Measurements from ENCODE around the gene MAPK7. TPM values are rescaled to one million over a fixed set of nuclear protein-coding genes. Genes with fewer than 3 reads are reported as not detected.

MAPK7 gene
- total RNA-seq (10.3 and 18.8 TPM in 2 replicates), polyA plus RNA-seq (12.8 and 13.8 TPM in 2 replicates), polyA minus RNA-seq (ENCODE audit: low replicate concordance) (134 and 160 TPM in 2 replicates)
- 20.8 and 22.3 TPM in 2 replicates for polyA plus RNA-seq (2012)

DNA sequence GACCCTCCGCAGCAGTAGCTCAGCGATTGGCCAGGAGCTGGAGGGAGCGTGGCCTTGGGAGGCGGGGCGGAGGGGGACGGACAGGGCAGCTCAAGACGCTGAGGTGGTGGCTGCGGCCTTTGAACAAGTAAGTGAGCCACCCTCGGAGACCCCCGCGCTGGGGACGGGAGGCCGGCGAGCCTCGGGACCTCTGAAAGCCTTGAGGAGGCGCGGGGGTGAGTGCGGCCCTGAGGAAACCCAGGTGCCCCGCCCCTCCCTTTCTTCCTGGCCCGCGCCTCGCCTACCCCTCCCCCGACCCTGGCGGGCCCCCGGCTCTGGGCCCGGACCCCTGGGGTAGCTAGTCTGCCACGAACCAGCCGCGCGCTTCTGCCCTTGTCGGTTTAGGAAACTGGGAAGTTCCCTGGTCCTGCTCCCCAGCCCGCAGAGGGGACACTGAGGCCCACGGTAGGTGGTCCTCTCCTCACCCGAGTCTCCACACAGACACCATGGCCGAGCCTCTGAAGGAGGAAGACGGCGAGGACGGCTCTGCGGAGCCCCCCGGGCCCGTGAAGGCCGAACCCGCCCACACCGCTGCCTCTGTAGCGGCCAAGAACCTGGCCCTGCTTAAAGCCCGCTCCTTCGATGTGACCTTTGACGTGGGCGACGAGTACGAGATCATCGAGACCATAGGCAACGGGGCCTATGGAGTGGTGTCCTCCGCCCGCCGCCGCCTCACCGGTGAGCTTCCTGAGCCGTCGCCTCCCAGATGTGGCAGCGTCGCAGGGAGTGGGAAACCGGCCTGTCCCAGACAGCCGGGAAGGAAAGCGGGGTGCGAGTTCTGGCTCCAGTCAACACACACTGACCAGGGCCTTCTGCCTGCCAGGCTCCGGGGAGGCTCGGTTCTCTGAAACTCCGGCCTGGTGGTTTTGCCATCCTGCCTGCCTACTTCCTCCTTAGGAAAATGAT, at the start of gene MAPK7:
Gene MAPK7 (plus strand): TSS at position 83 of the 945 bp plus-strand sequence. CDS start 403 bp downstream, at position 486.
- H3K4me1 ChIP-seq (ENCODE audit: control insufficient read depth, extremely low read depth, insufficient read depth, low read length), result peaks cover 17% of the 10 kb centered on the region
- TF ChIP-seq EZH2 (IDR thresholded peaks at IDR 0.05; ENCODE audit: low read length, missing control alignments) (no peak), CTCF (conservative IDR thresholded peaks at IDR 0.05 in 1 of 2, IDR thresholded peaks at IDR 0.05 in 1 of 2; ENCODE audit: low read depth in 1 of 2, low read length in 2 of 2) (no peak)
- no peaks in the 10 kb centered on the region for H3K9me3 ChIP-seq (ENCODE audit: control insufficient read depth, insufficient read depth, low read depth, low read length)
- DNase-seq (ENCODE audit: low read depth in 2 of 2), result no peak
- peak within 1 kb of the TSS; percentile 93 for H3K9ac ChIP-seq (ENCODE audit: insufficient read depth, low read length)
- no peaks in the 10 kb centered on the region for H4K20me1 ChIP-seq (ENCODE audit: control insufficient read depth, extremely low read depth, insufficient read depth, low read length)
- H3K27ac ChIP-seq (ENCODE audit: insufficient read depth, low read length), result peak within 1 kb of the TSS; percentile 99
- peak within 1 kb of the TSS; percentile 95 for H3K4me2 ChIP-seq (ENCODE audit: extremely low read depth, insufficient read depth, low read length)
- peak within 1 kb of the TSS; percentile 73 to 86 (median 80) for H3K4me3 ChIP-seq (replicated peaks in 1 of 4; ENCODE audit: control extremely low read depth in 1 of 4, insufficient read depth in 1 of 4, low read depth in 3 of 4, low read length in 4 of 4)
- H3K36me3 ChIP-seq (ENCODE audit: control insufficient read depth, insufficient read depth, low read length), result peaks cover 30% of the 10 kb centered on the region
- H2AFZ ChIP-seq (ENCODE audit: low read length), result peak within 1 kb of the TSS; percentile 92
- H3K27me3 ChIP-seq (ENCODE audit: control insufficient read depth, insufficient read depth, low read length), result no peaks in the 10 kb centered on the region
- H3K79me2 ChIP-seq (ENCODE audit: control insufficient read depth, insufficient read depth, low read length), result peaks cover 20% of the 10 kb centered on the region

DNA sequence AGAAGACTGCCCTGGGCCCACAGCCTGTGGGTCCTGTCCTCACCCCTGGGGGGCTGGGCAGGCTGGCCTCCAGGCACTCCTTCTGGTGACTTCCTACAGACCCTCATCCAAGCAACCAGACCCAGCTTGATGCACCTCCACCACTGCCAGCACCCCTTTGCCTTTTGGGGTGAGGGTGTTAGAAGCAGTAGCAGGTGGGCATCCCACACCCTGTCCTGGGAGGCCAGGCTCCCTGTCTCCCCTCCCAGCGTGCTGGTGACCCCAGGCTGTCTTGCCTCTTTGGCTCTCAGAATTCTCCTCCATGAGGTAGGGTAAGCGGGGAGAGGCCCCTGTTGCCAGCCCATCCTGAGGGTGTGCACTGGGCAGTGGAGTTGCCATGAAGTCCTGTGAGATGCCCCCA, 49.2 kb upstream of the MAPK7 start:
- Histone ChIP-seq H3K4me3 (replicated peaks in 1 of 4; ENCODE audit: control extremely low read depth in 1 of 4, insufficient read depth in 1 of 4, low read depth in 3 of 4, low read length in 4 of 4) (no peak overlapping the region), H3K27ac (ENCODE audit: insufficient read depth, low read length) (no peak overlapping the region), H3K9me3 (ENCODE audit: control insufficient read depth, insufficient read depth, low read depth, low read length) (no peaks in the 10 kb centered on the region), H3K4me2 (ENCODE audit: extremely low read depth, insufficient read depth, low read length) (no peak overlapping the region), H2AFZ (ENCODE audit: low read length) (no peak overlapping the region), H3K9ac (ENCODE audit: insufficient read depth, low read length) (no peak overlapping the region), H4K20me1 (ENCODE audit: control insufficient read depth, extremely low read depth, insufficient read depth, low read length) (no peaks in the 10 kb centered on the region), H3K79me2 (ENCODE audit: control insufficient read depth, insufficient read depth, low read length) (no peaks in the 10 kb centered on the region), H3K4me1 (ENCODE audit: control insufficient read depth, extremely low read depth, insufficient read depth, low read length) (peaks cover 18% of the 10 kb centered on the region), H3K27me3 (ENCODE audit: control insufficient read depth, insufficient read depth, low read length) (no peaks in the 10 kb centered on the region), H3K36me3 (ENCODE audit: control insufficient read depth, insufficient read depth, low read length) (peaks cover 8% of the 10 kb centered on the region)
- DNase-seq (ENCODE audit: low read depth in 2 of 2), result no peak
- TF ChIP-seq EZH2 (IDR thresholded peaks at IDR 0.05; ENCODE audit: low read length, missing control alignments) (no peak), CTCF (conservative IDR thresholded peaks at IDR 0.05 in 1 of 2, IDR thresholded peaks at IDR 0.05 in 1 of 2; ENCODE audit: low read depth in 1 of 2, low read length in 2 of 2) (no peak)

- no peak overlapping the region for H3K27ac ChIP-seq (ENCODE audit: insufficient read depth, low read length)
- no peaks in the 10 kb centered on the region for H3K9me3 ChIP-seq (ENCODE audit: control insufficient read depth, insufficient read depth, low read depth, low read length)
- H3K36me3 ChIP-seq (ENCODE audit: control insufficient read depth, insufficient read depth, low read length), result peaks cover 10% of the 10 kb centered on the region
- no peak overlapping the region for H3K4me3 ChIP-seq (replicated peaks in 1 of 4; ENCODE audit: control extremely low read depth in 1 of 4, insufficient read depth in 1 of 4, low read depth in 3 of 4, low read length in 4 of 4)
- H3K79me2 ChIP-seq (ENCODE audit: control insufficient read depth, insufficient read depth, low read length), result no peaks in the 10 kb centered on the region
- no peak overlapping the region for H3K9ac ChIP-seq (ENCODE audit: insufficient read depth, low read length)
- H3K4me2 ChIP-seq (ENCODE audit: extremely low read depth, insufficient read depth, low read length), result no peak overlapping the region
- no peaks in the 10 kb centered on the region for H3K27me3 ChIP-seq (ENCODE audit: control insufficient read depth, insufficient read depth, low read length)
- DNase-seq (ENCODE audit: low read depth in 2 of 2), result no peak
- H3K4me1 ChIP-seq (ENCODE audit: control insufficient read depth, extremely low read depth, insufficient read depth, low read length), result peaks cover 18% of the 10 kb centered on the region
- TF ChIP-seq EZH2 (IDR thresholded peaks at IDR 0.05; ENCODE audit: low read length, missing control alignments) (no peak), CTCF (conservative IDR thresholded peaks at IDR 0.05 in 1 of 2, IDR thresholded peaks at IDR 0.05 in 1 of 2; ENCODE audit: low read depth in 1 of 2, low read length in 2 of 2) (no peak)
- no peaks in the 10 kb centered on the region for H4K20me1 ChIP-seq (ENCODE audit: control insufficient read depth, extremely low read depth, insufficient read depth, low read length)
- H2AFZ ChIP-seq (ENCODE audit: low read length), result no peak overlapping the region
Measured at GRCh38 chr17:19329839-19330238, 48.5 kb upstream of the MAPK7 start.

All from fibroblast of lung (primary cell).